HG02588 (cell line): ENCODE measurements around the gene ADCY1.

Source experiments
- ATAC-seq: cut with Tn5 transposase; IDR thresholded peaks from one replicate; pipeline ENCODE4 v1.9.1; 2021; ENCODE audit warnings: mild to moderate bottlenecking, moderate library complexity; ENCODE audit not compliant: unreplicated experiment

Gene ADCY1

GRCh38 chr7:45576249-45576929, 2.2 kb downstream of the ADCY1 start:
- ATAC-seq = no peak

GRCh38 chr7:45578022-45578421, 3.9 kb downstream of the ADCY1 start:
- ATAC-seq = no peak

GRCh38 chr7:45578467-45578866, 4.3 kb downstream of the ADCY1 start:
- ATAC-seq = no peak

- no peak for ATAC-seq
Measured at GRCh38 chr7:45579391-45579801, 5.2 kb downstream of the ADCY1 start.

GRCh38 chr7:45580053-45580872, 6.1 kb downstream of the ADCY1 start:
- no peak for ATAC-seq

- ATAC-seq = no peak
Measured at GRCh38 chr7:45581271-45581780, 7.2 kb downstream of the ADCY1 start.

GRCh38 chr7:45582136-45582749, 8.1 kb downstream of the ADCY1 start:
- ATAC-seq = no peak

- ATAC-seq = no peak
Measured at GRCh38 chr7:45582868-45583277, 8.7 kb downstream of the ADCY1 start.

GRCh38 chr7:45583296-45583695, 9.1 kb downstream of the ADCY1 start:
- ATAC-seq = no peak

- ATAC-seq = no peak
Measured at GRCh38 chr7:45584261-45585210, 10.4 kb downstream of the ADCY1 start.

GRCh38 chr7:45585628-45586027, 11.5 kb downstream of the ADCY1 start:
- no peak for ATAC-seq

- ATAC-seq = no peak
Measured at GRCh38 chr7:45586542-45587520, 12.7 kb downstream of the ADCY1 start.

GRCh38 chr7:45588466-45588865, 14.3 kb downstream of the ADCY1 start:
- ATAC-seq = no peak

GRCh38 chr7:45589061-45589460, 14.9 kb downstream of the ADCY1 start:
- ATAC-seq = no peak

GRCh38 chr7:45589915-45590678, 15.9 kb downstream of the ADCY1 start:
- no peak for ATAC-seq

- no peak for ATAC-seq
Measured at GRCh38 chr7:45590679-45591057, 16.5 kb downstream of the ADCY1 start.

GRCh38 chr7:45591101-45591906, 17.1 kb downstream of the ADCY1 start:
- no peak for ATAC-seq
